Uterus (tissue), 2 donors: Measurements from ENCODE around the gene TMEM132C.

Source experiments
- CTCF ChIP-seq, 4 experiments: fragments of 200-600 bp in 2 of 4; fragments of 450-650 bp in 2 of 4; sonication (generic) in 2 of 4; IDR thresholded peaks; one replicate each; pipeline ENCODE4 v1.5.1; 2016 to 2019; ENCODE audit warnings: antibody characterized with exemption in 4 of 4, mild to moderate bottlenecking in 2 of 4, moderate library complexity in 1 of 4
- POLR2A ChIP-seq, 2 donors: fragments of 450-650 bp; IDR thresholded peaks; one replicate each; pipeline ENCODE4 v1.6.1; 2016; ENCODE audit warnings: antibody characterized with exemption in 2 of 2, mild to moderate bottlenecking in 1 of 2, moderate library complexity in 1 of 2

GRCh38 chr12:128318341-128318740 lies 51.4 kb downstream of the TMEM132C start:
- TF ChIP-seq CTCF (IDR thresholded peaks at IDR 0.05) (no peak), POLR2A (IDR thresholded peaks at IDR 0.05) (no peak)
